ENCODE measurements around the gene FGD4. TPM values are rescaled to one million over a fixed set of nuclear protein-coding genes. Genes with fewer than 3 reads are reported as not detected.

FGD4 gene
- total RNA-seq, 2 experiments from 2014 or later = 0.34 to 0.45 TPM

DNA sequence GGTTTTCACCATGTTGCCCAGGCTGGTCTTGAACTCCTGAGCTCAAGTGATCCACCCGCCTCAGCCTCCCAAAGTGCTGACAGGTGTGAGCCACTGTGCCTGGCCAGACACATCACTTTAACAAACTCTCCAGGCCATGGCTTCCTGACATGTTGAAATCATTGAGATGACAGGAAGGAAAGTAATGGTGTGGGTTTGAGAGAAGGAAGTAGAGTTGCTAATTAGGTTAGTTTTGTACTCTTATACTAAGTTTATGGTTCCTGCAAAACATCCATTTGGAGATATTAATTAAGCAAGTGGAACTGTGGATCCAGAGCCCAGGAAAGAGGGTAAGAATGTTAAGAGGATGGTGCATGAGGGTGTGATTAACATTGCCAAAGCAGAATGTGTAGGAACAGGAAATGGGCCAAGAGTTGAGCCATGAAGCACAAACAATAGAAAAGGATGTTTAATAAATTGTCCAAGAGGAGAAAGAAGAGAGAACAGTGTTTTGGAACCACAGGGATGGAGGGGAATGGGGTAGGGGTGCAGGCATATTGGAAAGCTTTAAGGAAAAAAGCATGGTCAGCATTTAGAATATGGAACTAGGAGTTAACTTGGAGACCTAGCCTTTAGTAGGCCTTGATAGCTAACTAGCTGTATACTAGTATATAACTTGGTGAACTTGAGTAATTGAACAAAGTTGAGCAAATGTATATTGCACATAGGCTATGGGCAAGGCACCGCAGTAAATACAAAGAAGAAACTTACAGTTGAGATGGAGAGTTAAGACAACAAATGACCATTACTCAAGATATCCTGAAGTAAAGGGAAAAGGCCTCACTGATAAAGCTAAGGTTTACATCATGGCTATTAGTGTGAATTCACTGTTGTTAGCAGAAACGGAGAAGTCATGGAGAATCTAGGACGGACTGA, 188.5 kb downstream of the FGD4 start:
- Mint-ChIP-seq H3K4me1 (peaks cover 55% of the 10 kb centered on the region), H3K9me3 (peaks cover 7% of the 10 kb centered on the region), H3K4me3 (no peak overlapping the region), H3K27me3 (no peaks in the 10 kb centered on the region), H3K36me3 (peaks cover 8% of the 10 kb centered on the region), H3K27ac (peak overlapping the region; percentile 88)
- no peak for DNase-seq

GRCh38 chr12:32588604-32589003, 189.2 kb downstream of the FGD4 start:
- no peaks in the 10 kb centered on the region for H3K27me3 Mint-ChIP-seq
- H3K4me1 Mint-ChIP-seq = peaks cover 48% of the 10 kb centered on the region
- peak overlapping the region; percentile 88 for H3K27ac Mint-ChIP-seq

GRCh38 chr12:32589165-32589865, 190.0 kb downstream of the FGD4 start:
- H3K4me1 Mint-ChIP-seq = peaks cover 42% of the 10 kb centered on the region
- peak overlapping the region; percentile 40 for H3K4me3 Mint-ChIP-seq
- no peak for DNase-seq

More at GRCh38 chr12:32588604-32589003, 189.2 kb downstream of the FGD4 start:
- Mint-ChIP-seq H3K36me3 (peaks cover 8% of the 10 kb centered on the region), H3K9me3 (peaks cover 7% of the 10 kb centered on the region), H3K4me3 (no peak overlapping the region)
- no peak for DNase-seq

GRCh38 chr12:32595251-32595650, 195.9 kb downstream of the FGD4 start:
- Mint-ChIP-seq H3K4me3 (no peak overlapping the region), H3K27me3 (no peaks in the 10 kb centered on the region), H3K36me3 (no peaks in the 10 kb centered on the region), H3K4me1 (peaks cover 2% of the 10 kb centered on the region), H3K27ac (no peak overlapping the region), H3K9me3 (no peaks in the 10 kb centered on the region)
- no peak for DNase-seq

More at GRCh38 chr12:32589165-32589865, 190.0 kb downstream of the FGD4 start:
- Mint-ChIP-seq H3K27ac (peak overlapping the region; percentile 88), H3K27me3 (no peaks in the 10 kb centered on the region), H3K36me3 (peaks cover 8% of the 10 kb centered on the region), H3K9me3 (peaks cover 7% of the 10 kb centered on the region)

- H3K36me3 Mint-ChIP-seq = no peaks in the 10 kb centered on the region
- H3K27me3 Mint-ChIP-seq = no peaks in the 10 kb centered on the region
- no peak for DNase-seq
- H3K4me3 Mint-ChIP-seq = no peak overlapping the region
- H3K9me3 Mint-ChIP-seq = no peaks in the 10 kb centered on the region
- H3K4me1 Mint-ChIP-seq = no peaks in the 10 kb centered on the region
- H3K27ac Mint-ChIP-seq = no peak overlapping the region
These were observed 196.7 kb downstream of the FGD4 start for GRCh38 chr12:32596030-32596429.

DNA sequence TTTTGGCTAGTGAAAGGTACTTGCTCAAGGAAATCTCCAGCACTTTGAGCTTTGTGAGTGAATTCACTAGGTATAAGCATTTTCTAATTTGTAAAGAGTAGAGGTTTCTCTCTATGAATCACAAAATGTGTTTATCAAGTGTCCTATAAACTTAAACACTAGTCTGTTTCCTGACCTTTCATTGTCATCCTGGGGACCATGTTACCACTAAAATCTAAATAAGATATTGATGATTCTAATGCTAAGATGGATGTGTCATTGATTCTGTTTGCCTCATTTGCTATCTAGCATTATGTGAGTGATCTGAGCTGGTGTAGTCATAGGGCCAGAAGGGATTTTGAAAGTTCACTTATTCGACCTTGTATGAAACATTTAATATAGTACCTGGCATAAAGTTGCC, 199.3 kb downstream of the FGD4 start:
- no peak for DNase-seq
- no peak overlapping the region for H3K27ac Mint-ChIP-seq

DNA sequence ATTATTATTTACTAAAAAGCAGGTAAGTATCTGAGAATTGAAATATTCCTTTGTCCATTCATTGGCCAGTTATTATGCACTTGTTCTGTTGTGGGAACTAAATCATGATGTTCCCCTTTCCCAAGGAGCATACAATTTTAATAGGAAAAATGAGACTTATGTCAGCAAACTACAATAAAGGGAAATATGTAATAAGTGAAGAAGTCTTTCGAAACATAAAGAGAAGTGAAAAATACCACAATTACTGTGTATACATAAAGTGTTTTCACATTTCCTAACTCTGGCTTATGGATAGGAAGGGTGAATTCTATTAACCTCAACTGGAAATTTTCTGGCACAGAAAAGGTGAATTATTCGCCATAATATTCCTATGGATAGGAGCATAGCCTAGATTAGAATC, 201.3 kb downstream of the FGD4 start:
- no peak for DNase-seq
- Mint-ChIP-seq H3K9me3 (no peaks in the 10 kb centered on the region), H3K4me3 (no peak overlapping the region), H3K4me1 (peaks cover 8% of the 10 kb centered on the region), H3K36me3 (no peaks in the 10 kb centered on the region), H3K27me3 (no peaks in the 10 kb centered on the region), H3K27ac (no peak overlapping the region)

More for the DNA sequence above, 199.3 kb downstream of the FGD4 start:
- H3K36me3 Mint-ChIP-seq = no peaks in the 10 kb centered on the region
- H3K9me3 Mint-ChIP-seq = no peaks in the 10 kb centered on the region
- no peak overlapping the region for H3K4me3 Mint-ChIP-seq
- H3K4me1 Mint-ChIP-seq = no peaks in the 10 kb centered on the region
- no peaks in the 10 kb centered on the region for H3K27me3 Mint-ChIP-seq

DNA sequence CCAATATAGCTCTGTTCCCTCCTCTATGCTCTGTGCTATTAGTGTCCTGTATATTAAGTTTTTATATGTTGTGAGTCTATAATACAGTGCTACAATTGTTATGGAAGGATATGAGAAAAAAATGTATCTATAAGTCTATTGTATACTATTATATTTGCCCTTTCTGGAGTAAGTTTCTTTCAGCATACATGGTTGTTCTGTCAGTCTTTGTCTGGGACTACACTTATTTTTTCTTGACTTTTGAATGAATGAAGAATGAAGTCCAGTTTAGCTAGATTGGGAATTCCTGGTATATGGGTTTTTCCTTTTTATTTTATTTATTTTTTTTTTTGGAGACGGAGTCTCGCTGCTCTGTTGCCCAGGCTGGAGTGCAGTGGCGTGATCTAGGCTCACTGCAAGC, 203.7 kb downstream of the FGD4 start:
- H3K9me3 Mint-ChIP-seq = no peaks in the 10 kb centered on the region
- H3K27ac Mint-ChIP-seq = no peak overlapping the region
- H3K4me3 Mint-ChIP-seq = no peak overlapping the region
- peaks cover 8% of the 10 kb centered on the region for H3K4me1 Mint-ChIP-seq
- H3K36me3 Mint-ChIP-seq = no peaks in the 10 kb centered on the region
- H3K27me3 Mint-ChIP-seq = no peaks in the 10 kb centered on the region
- DNase-seq = no peak

- Mint-ChIP-seq H3K4me3 (no peak overlapping the region), H3K27me3 (no peaks in the 10 kb centered on the region), H3K27ac (peak overlapping the region; percentile 66), H3K4me1 (peaks cover 8% of the 10 kb centered on the region), H3K9me3 (no peaks in the 10 kb centered on the region), H3K36me3 (no peaks in the 10 kb centered on the region)
- peak; percentile 50 for DNase-seq
These were observed 204.5 kb downstream of the FGD4 start for GRCh38 chr12:32603858-32604257.

DNA sequence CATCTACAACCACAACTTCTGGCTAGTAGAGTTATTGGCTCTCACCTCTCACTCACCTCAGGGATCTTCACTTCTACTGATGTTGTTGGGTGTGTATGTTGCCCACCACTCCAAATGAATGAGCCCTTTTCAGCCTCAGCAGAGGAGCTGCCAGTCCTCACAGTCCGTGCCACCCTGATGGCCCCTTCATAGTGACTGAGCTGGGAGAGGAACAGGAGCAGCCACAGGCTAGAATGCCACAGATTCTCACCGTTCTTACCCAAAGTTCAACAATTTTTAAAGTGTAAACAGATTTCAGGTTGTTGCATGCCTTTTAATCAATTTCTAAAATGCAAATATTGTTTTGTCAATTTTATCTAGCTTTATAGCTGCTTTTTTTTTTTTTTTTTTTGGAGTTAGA, 205.2 kb downstream of the FGD4 start:
- no peak overlapping the region for H3K4me3 Mint-ChIP-seq
- H3K27ac Mint-ChIP-seq = peak overlapping the region; percentile 66
- no peak for DNase-seq
- no peaks in the 10 kb centered on the region for H3K36me3 Mint-ChIP-seq
- H3K4me1 Mint-ChIP-seq = peaks cover 8% of the 10 kb centered on the region
- no peaks in the 10 kb centered on the region for H3K27me3 Mint-ChIP-seq
- H3K9me3 Mint-ChIP-seq = no peaks in the 10 kb centered on the region

DNA sequence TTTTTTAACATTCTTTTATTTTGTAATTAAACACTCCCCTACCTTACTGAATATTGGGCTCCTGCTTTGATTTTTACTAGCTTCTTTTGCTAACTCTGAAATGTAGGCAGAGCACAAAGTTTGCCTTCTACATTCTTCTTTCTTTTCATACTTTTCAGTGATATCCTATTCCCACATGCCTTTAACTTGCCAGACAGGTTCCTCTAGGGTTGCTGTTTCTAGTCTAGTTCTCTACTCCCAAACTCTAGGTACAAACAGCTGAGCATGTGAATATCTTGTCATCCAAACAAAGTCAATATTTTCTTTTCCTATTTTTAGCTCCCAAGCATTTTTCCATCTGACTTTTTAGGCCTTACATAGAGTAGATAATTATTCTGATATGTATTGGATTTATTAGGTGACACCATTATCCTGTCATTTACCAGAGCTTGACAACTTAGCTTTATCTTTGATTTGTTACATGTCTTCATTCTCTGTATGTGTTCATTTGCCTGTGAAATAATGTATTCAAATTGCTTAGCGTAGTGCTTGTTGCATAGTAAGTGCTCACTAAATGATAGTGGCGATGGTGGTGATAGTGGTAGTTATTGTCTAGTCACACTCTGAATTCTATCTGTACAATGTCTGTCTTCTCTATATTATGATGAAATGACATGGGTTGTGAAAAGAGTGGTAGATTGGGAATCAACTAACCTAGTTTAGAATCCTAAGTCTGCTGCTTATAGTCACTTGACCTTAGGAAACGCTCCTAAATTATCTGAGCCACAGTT, 206.2 kb downstream of the FGD4 start:
- DNase-seq = no peak
- H3K4me3 Mint-ChIP-seq = no peak overlapping the region
- no peaks in the 10 kb centered on the region for H3K27me3 Mint-ChIP-seq
- no peak overlapping the region for H3K27ac Mint-ChIP-seq
- no peaks in the 10 kb centered on the region for H3K9me3 Mint-ChIP-seq
- peaks cover 8% of the 10 kb centered on the region for H3K4me1 Mint-ChIP-seq
- H3K36me3 Mint-ChIP-seq = no peaks in the 10 kb centered on the region

DNA sequence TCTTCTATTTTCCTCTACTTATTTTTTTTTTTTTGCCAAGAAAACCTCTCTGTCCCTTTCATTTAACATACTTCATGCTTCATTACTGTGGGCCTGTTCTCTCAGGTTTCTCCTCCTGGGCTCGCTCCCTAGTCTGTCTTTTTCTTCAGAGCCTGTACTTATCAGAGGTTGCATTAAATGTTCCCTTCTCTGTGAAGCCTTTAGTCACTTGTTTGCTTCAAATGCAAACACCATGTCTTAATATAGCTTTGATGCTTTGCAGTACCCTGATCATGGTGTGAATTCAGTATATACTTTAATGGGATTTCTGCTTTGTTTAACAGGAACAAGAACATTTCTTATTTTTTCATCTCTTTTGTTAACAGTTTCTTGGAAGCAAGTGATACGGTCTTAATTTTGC, 207.1 kb downstream of the FGD4 start:
- H3K27me3 Mint-ChIP-seq = no peaks in the 10 kb centered on the region
- no peaks in the 10 kb centered on the region for H3K9me3 Mint-ChIP-seq
- DNase-seq = no peak
- peaks cover 8% of the 10 kb centered on the region for H3K4me1 Mint-ChIP-seq
- no peak overlapping the region for H3K4me3 Mint-ChIP-seq
- no peaks in the 10 kb centered on the region for H3K36me3 Mint-ChIP-seq
- no peak overlapping the region for H3K27ac Mint-ChIP-seq

DNA sequence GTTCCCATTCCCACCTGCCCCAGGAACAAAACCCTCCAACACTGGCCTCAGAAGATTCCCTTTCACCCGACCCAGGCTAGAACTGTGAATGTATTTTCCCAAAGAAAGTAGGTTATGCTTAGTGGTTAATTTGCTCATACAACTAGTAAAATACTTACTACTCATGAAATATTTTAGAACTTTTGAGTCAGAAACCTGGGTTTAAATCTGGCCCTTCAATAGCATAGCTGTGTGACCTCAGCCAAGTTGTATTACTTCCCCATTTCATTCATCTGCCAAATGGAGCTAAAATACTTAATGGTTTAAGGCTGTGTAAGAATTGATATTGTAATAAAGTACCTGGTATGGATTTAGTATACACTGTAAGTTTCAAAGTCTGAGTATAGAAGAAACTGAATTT, 210.6 kb downstream of the FGD4 start:
- Mint-ChIP-seq H3K27ac (no peak overlapping the region), H3K27me3 (no peaks in the 10 kb centered on the region), H3K36me3 (no peaks in the 10 kb centered on the region), H3K4me1 (no peaks in the 10 kb centered on the region), H3K4me3 (no peak overlapping the region), H3K9me3 (no peaks in the 10 kb centered on the region)
- DNase-seq = no peak

DNA sequence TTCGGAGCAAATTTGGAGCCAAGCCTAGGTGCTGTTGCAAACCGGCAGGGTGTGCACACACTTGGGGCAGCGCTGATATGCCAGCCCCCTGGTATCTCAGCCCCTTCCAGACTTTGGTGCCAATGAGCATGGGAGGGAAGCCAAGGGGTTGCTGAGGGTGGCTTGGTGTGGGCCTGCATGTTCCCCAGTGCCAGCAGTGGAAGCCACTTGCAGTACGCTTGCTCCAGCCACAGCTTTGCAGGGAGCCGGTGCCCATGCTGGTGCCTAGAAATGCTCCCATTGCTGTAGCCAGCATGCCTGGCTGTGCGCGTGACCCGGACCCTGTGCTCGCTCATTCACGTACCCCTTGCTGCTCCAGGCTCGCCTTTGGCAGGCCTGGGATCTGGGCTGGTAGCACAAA, 212.6 kb downstream of the FGD4 start:
- Mint-ChIP-seq H3K4me3 (no peak overlapping the region), H3K9me3 (no peaks in the 10 kb centered on the region)

More for the DNA sequence above, 212.6 kb downstream of the FGD4 start:
- H3K27me3 Mint-ChIP-seq = no peaks in the 10 kb centered on the region
- no peak overlapping the region for H3K27ac Mint-ChIP-seq
- no peaks in the 10 kb centered on the region for H3K36me3 Mint-ChIP-seq
- DNase-seq = no peak
- no peaks in the 10 kb centered on the region for H3K4me1 Mint-ChIP-seq

Measured in activated naive CD8-positive, alpha-beta T cell treated with anti-CD3 and anti-CD28 coated beads for 36 hours (primary cell).